Measurements from ENCODE around the gene TRPM7. TPM values are rescaled to one million over a fixed set of nuclear protein-coding genes. Genes with fewer than 3 reads are reported as not detected.

TRPM7 gene
- total and polyA plus RNA-seq, 9 of the 15 experiments (the other 6 are each of a cell fraction or from before 2014, with no cell fraction given), result 12.3 to 59.2 (median 31.5) TPM

DNA sequence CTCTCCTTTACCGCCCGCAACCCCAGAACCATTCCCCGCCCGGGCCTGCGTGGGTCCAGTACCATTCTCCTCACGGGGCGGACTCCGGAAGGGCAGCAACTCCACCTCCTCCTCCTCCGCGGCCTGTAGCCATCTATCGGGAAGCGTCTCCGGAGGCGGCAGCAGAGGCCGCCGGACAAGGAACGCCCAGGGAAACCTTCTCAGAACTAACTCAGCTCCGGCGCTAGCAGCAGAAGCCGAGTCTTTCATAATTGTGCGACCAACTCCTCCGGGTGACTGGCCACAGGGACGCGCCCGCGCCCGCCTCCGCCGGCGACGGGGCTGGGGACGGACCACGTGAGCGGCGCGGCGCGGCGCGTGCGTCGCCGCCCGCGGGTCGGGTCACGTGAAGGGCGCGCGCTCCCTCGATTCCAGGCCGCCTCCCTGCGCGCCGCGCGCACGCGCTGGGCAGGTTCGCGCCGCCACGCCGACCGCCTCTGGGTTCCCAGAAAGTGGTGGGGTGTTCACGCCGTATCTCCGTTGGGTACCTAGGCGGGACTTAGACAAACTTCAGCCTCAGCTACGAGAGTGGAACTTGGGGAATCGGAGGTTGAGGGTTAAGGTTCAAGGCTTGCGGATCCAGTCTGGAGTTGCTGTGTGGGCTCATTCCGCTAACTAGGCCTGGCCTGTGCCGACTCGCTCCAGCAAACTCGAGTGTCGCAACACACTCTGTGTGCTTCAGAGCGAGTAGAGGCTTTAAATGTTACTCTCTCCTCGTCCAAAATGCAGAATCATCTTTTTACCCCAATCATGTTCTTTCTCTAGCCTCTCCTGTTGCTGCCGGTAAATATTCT, at the start of gene TRPM7 (continued):
- TF ChIP-seq AFF4 (CRISPR knock-in tag; IDR thresholded peaks at IDR 0.05), result no peak; the same call in 1 of the 2 replicates
- TF ChIP-seq PHB2 (IDR thresholded peaks at IDR 0.05; ENCODE audit: low read depth), result 0 out of 2 replicates have a peak, but pooled peaks have one; percentile 38
- TF ChIP-seq ZBTB40 (IDR thresholded peaks at IDR 0.05), result peak; percentile 62
- TF ChIP-seq ZBTB40 (CRISPR knock-in tag; IDR thresholded peaks at IDR 0.05), result no peak
- no peak for TF ChIP-seq GTF2A2 (tag; IDR thresholded peaks at IDR 0.05)
- no peak for TF ChIP-seq ZKSCAN1 (IDR thresholded peaks at IDR 0.05; ENCODE audit: low read depth, low read length)
- no peak for TF ChIP-seq MYNN (IDR thresholded peaks at IDR 0.05)
- TF ChIP-seq MYNN (CRISPR knock-in tag; IDR thresholded peaks at IDR 0.05), result no peak
- no peak for TF ChIP-seq ZBTB1 (CRISPR knock-in tag; IDR thresholded peaks at IDR 0.05; ENCODE audit: borderline replicate concordance, low read depth)
- peak; percentile 82 for TF ChIP-seq CREM (IDR thresholded peaks at IDR 0.05; ENCODE audit: low read depth)
- TF ChIP-seq MBD2 (IDR thresholded peaks at IDR 0.05; ENCODE audit: borderline replicate concordance, low read depth), result no peak; the same call in 1 of the 2 replicates
- TF ChIP-seq ZBTB49 (CRISPR knock-in tag; IDR thresholded peaks at IDR 0.05; ENCODE audit: borderline replicate concordance), result no peak
